Endothelial cell of umbilical vein (primary cell): ENCODE results near the gene DDX25.

Source experiments
- CTCF ChIP-seq, 2 donors: IDR thresholded peaks; 1 replicate in 1 of 2; 2 replicates in 1 of 2; pipeline ENCODE4 v1.5.1; 2011; ENCODE audit warnings: low read length in 2 of 2, mild to moderate bottlenecking in 2 of 2, moderate library complexity in 2 of 2, control low read depth in 1 of 2, inconsistent platforms in 1 of 2, low read depth in 1 of 2; ENCODE audit not compliant: insufficient read depth in 1 of 2; ENCODE audit errors: extremely low read depth in 1 of 2
- EZH2 ChIP-seq: IDR thresholded peaks from 2 replicates; pipeline ENCODE4 v1.6.1; 2012; ENCODE audit warnings: borderline replicate concordance, low read depth, mild to moderate bottlenecking, moderate library complexity, low read length, inconsistent platforms; ENCODE audit not compliant: severe bottlenecking
- FOS ChIP-seq: IDR thresholded peaks from 2 replicates; pipeline ENCODE4 v1.6.1; 2011; ENCODE audit warnings: mild to moderate bottlenecking, low read length, moderate library complexity, borderline replicate concordance; ENCODE audit not compliant: insufficient read depth
- JUN ChIP-seq: IDR thresholded peaks from 2 replicates; pipeline ENCODE4 v1.6.1; 2011; ENCODE audit warnings: borderline replicate concordance, low read depth; ENCODE audit not compliant: insufficient read length, insufficient read depth
- MAX ChIP-seq: IDR thresholded peaks from 2 replicates; pipeline ENCODE4 v1.6.1; 2011; ENCODE audit not compliant: insufficient read depth, insufficient read length
- MYC ChIP-seq: IDR thresholded peaks from one replicate; pipeline ENCODE4 v1.6.1; 2011; ENCODE audit warnings: mild to moderate bottlenecking, low read depth, low read length
- POLR2A ChIP-seq: IDR thresholded peaks from 2 replicates; pipeline ENCODE4 v1.6.1; 2012; ENCODE audit warnings: low read depth, mild to moderate bottlenecking, control low read depth, low read length
- POLR2AphosphoS5 ChIP-seq: IDR thresholded peaks from 2 replicates; pipeline ENCODE4 v1.6.1; 2012; ENCODE audit warnings: low read depth, mild to moderate bottlenecking, control low read depth, low read length, moderate library complexity; ENCODE audit not compliant: insufficient read depth

DNA sequence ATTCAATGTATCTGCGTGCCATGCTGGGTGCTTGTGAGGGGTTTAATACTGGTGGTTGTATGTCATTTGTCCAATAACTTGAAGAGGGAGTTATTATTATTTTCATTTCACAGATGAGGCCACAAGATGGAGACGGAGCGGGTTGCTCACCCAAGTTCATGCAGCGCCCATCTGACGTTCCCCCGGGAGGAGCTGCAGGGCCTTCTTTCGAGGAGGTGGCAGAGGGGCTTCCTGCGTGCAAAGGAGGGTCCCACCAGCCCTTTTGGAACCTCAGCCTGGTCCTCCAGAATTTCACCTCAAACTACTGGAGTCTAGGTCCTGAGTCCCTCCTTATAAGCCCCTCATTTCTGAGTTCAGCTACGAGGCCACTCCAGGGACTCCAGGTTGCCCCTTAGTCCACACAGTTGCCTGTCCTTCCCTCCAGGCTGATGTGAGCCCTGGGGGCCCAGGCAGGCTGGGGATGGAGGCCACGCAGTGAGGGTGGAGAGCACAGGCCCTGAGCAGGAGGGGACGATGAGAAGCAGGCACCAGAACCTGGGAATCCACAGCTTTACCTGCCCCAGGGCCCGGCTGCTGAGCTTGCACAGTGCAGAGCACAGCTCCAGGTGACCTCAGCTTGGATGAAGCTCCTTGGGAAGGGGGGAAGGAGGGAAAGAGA is 38.6 kb downstream of the DDX25 start:
- TF ChIP-seq CTCF (IDR thresholded peaks at IDR 0.05; ENCODE audit: extremely low read depth in 1 of 2, insufficient read depth in 1 of 2, low read depth in 1 of 2, low read length in 2 of 2) (no peak), EZH2 (no peak), POLR2A (no peak), POLR2AphosphoS5 (no peak), MAX (no peak), MYC (no peak), JUN (no peak), FOS (no peak)
